ENCODE data around the gene GALNTL6. TPM values are rescaled to one million over a fixed set of nuclear protein-coding genes. Genes with fewer than 3 reads are reported as not detected.

Gene GALNTL6
- total and polyA plus RNA-seq, 4 donors = 0.08 to 0.09 (median 0.09) TPM; not detected in 1

DNA sequence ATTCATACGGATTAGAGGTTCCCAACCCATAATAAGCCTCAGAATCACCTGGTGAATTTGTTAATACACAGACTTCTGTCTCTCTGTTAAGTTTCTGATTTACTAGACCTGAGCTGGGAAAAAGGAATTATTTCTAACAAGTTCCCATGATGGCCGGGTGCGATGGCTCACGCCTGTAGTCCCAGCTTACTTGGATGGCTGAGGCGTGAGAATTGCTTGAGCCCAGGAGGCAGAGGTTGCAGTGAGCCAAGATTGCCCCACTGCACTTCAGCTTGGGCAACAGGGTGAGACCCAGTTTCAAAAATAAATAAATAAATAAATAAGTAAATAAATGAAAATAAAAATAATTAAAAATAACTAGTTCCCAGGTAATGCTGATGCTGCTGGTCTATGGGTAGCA, 412.3 kb downstream of the GALNTL6 start:
- no peak for DNase-seq

DNA sequence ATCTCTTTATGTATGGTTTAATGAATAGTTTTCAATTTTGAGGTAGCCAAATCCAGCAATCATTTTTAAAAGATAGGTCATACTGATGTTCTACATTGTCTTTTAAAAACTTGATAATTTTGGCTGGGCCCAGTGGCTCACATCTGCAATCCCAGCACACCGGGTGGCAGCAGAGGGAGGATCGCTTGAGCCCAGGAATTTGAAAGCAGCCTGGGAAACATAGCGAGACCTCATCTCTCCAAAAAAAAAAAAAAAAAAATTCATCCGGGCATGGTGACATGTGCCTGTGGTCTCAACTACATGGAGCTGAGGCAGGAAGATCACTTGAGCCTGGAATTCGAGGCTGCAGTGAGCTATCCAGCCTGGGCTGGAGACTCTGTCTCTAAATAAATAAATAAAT, 419.8 kb downstream of the GALNTL6 start:
- TF ChIP-seq, protein P1, sequence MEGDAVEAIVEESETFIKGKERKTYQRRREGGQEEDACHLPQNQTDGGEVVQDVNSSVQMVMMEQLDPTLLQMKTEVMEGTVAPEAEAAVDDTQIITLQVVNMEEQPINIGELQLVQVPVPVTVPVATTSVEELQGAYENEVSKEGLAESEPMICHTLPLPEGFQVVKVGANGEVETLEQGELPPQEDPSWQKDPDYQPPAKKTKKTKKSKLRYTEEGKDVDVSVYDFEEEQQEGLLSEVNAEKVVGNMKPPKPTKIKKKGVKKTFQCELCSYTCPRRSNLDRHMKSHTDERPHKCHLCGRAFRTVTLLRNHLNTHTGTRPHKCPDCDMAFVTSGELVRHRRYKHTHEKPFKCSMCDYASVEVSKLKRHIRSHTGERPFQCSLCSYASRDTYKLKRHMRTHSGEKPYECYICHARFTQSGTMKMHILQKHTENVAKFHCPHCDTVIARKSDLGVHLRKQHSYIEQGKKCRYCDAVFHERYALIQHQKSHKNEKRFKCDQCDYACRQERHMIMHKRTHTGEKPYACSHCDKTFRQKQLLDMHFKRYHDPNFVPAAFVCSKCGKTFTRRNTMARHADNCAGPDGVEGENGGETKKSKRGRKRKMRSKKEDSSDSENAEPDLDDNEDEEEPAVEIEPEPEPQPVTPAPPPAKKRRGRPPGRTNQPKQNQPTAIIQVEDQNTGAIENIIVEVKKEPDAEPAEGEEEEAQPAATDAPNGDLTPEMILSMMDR (IDR thresholded peaks at IDR 0.05; ENCODE audit: control extremely low read depth, extremely low read depth) = no peak
- Histone ChIP-seq H3K9ac (ENCODE audit: insufficient read depth in 1 of 2, low read length in 2 of 2) (no peak overlapping the region), H3K4me3 (no peak overlapping the region), H3K4me1 (ENCODE audit: control insufficient read depth in 5 of 5, insufficient read depth in 5 of 5, low read length in 5 of 5) (no peaks in the 10 kb centered on the region), H3K27me3 (ENCODE audit: control insufficient read depth in 3 of 3, insufficient read depth in 3 of 3, low read length in 2 of 3) (no peaks in the 10 kb centered on the region), H3K9me3 (ENCODE audit: control insufficient read depth in 4 of 4, insufficient read depth in 3 of 4, low read length in 3 of 4) (peaks cover 0 to 5% (median 0%) of the 10 kb centered on the region in 4 donors), H3K36me3 (ENCODE audit: control insufficient read depth in 4 of 4, insufficient read depth in 4 of 4, low read length in 4 of 4) (no peaks in the 10 kb centered on the region), H3K27ac (ENCODE audit: low read depth in 1 of 2, low read length in 1 of 2) (no peak overlapping the region)
- DNase-seq (no peak), ATAC-seq (ENCODE audit: insufficient read depth, low FRiP score) (no peak)
- WGBS, 2 donors = 54 to 85% methylated on average over 5 of the region's 5 CpGs

More for the DNA sequence above, 412.3 kb downstream of the GALNTL6 start:
- no peak for ATAC-seq (ENCODE audit: insufficient read depth, low FRiP score)
- no peaks in the 10 kb centered on the region for H3K36me3 ChIP-seq (ENCODE audit: control insufficient read depth in 4 of 4, insufficient read depth in 4 of 4, low read length in 4 of 4)
- no peaks in the 10 kb centered on the region for H3K27me3 ChIP-seq (ENCODE audit: control insufficient read depth in 3 of 3, insufficient read depth in 3 of 3, low read length in 2 of 3)
- WGBS, 2 donors = 94 to 96% methylated on average over 5 of the region's 5 CpGs
- no peaks in the 10 kb centered on the region for H3K4me1 ChIP-seq (ENCODE audit: control insufficient read depth in 5 of 5, insufficient read depth in 5 of 5, low read length in 5 of 5)
- H3K9me3 ChIP-seq (ENCODE audit: control insufficient read depth in 4 of 4, insufficient read depth in 3 of 4, low read length in 3 of 4) = no peaks in the 10 kb centered on the region
- H3K9ac ChIP-seq (ENCODE audit: insufficient read depth in 1 of 2, low read length in 2 of 2) = no peak overlapping the region
- H3K27ac ChIP-seq (ENCODE audit: low read depth in 1 of 2, low read length in 1 of 2) = no peak overlapping the region
- TF ChIP-seq, protein P1 (IDR thresholded peaks at IDR 0.05; ENCODE audit: control extremely low read depth, extremely low read depth) = no peak
- no peak overlapping the region for H3K4me3 ChIP-seq

DNA sequence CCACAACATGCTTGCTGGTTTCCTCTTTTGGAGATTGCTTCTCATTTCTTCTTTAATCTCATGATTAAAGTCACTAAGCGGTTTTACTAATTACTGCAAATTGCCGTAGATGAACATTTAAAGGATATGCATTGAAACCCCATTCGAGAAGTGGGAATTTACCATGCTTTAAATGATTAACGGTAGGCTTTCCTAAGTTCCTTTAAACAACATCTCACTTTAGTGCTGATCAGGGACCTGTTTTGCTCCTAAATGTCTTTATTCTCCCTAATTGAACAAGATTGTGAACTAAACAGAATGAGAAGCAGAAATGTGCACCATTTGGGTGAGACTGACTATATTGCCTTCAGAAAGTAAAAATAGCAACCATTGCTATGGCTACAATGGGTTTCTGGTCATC, 430.3 kb downstream of the GALNTL6 start:
- Histone ChIP-seq H3K9ac (ENCODE audit: insufficient read depth in 1 of 2, low read length in 2 of 2) (no peak overlapping the region), H3K9me3 (ENCODE audit: control insufficient read depth in 4 of 4, insufficient read depth in 3 of 4, low read length in 3 of 4) (no peaks in the 10 kb centered on the region), H3K27me3 (ENCODE audit: control insufficient read depth in 3 of 3, insufficient read depth in 3 of 3, low read length in 2 of 3) (no peaks in the 10 kb centered on the region), H3K27ac (ENCODE audit: low read depth in 1 of 2, low read length in 1 of 2) (no peak overlapping the region), H3K4me1 (ENCODE audit: control insufficient read depth in 5 of 5, insufficient read depth in 5 of 5, low read length in 5 of 5) (no peaks in the 10 kb centered on the region), H3K4me3 (no peak overlapping the region), H3K36me3 (ENCODE audit: control insufficient read depth in 4 of 4, insufficient read depth in 4 of 4, low read length in 4 of 4) (no peaks in the 10 kb centered on the region)
- ATAC-seq (ENCODE audit: insufficient read depth, low FRiP score) (no peak), DNase-seq (no peak)
- TF ChIP-seq, protein P1 (IDR thresholded peaks at IDR 0.05; ENCODE audit: control extremely low read depth, extremely low read depth) = no peak
- WGBS, 2 donors = 89 to 93% methylated on average over 4 of the region's 4 CpGs

DNA sequence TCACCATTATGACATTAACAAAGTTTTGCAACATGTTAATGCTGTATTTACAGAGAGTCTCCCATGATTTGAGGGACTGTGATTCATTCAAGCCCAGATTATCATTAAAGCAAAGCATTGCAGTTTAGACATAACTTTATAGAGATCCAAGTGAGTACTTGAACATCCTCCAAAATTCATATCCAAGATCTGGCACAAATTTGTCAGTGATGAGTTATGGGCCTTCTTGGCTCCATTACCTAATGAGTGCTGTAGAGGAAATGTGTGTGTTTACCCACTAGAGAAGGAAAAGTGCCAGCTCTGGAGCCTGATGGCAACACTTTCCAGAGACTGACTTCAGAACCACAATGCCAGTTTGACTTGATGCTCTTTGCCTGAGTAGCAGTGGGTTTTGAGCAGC, 432.3 kb downstream of the GALNTL6 start:
- Histone ChIP-seq H3K4me1 (ENCODE audit: control insufficient read depth in 5 of 5, insufficient read depth in 5 of 5, low read length in 5 of 5) (no peaks in the 10 kb centered on the region), H3K36me3 (ENCODE audit: control insufficient read depth in 4 of 4, insufficient read depth in 4 of 4, low read length in 4 of 4) (no peaks in the 10 kb centered on the region), H3K4me3 (no peak overlapping the region), H3K9ac (ENCODE audit: insufficient read depth in 1 of 2, low read length in 2 of 2) (no peak overlapping the region), H3K9me3 (ENCODE audit: control insufficient read depth in 4 of 4, insufficient read depth in 3 of 4, low read length in 3 of 4) (no peaks in the 10 kb centered on the region), H3K27me3 (ENCODE audit: control insufficient read depth in 3 of 3, insufficient read depth in 3 of 3, low read length in 2 of 3) (no peaks in the 10 kb centered on the region), H3K27ac (ENCODE audit: low read depth in 1 of 2, low read length in 1 of 2) (no peak overlapping the region)
- DNase-seq (no peak), ATAC-seq (ENCODE audit: insufficient read depth, low FRiP score) (no peak)
- TF ChIP-seq, protein P1 (IDR thresholded peaks at IDR 0.05; ENCODE audit: control extremely low read depth, extremely low read depth) = no peak
